ENCODE results near the gene PAM.
A peak's percentile ranks its signal among the peaks of the same experiment; 100 is the strongest.

Gene PAM

GRCh38 chr5:102754767-102755431, at the start of gene PAM:
TSS of gene PAM (plus strand) at chr5:102755305. CDS start at chr5:102866196, 110,891 bp downstream.
- peak; percentile 45 to 53 for DNase-seq (ENCODE audit: low read depth in 2 of 2)

GRCh38 chr5:102711525-102712385, 43.4 kb upstream of the PAM start:
- DNase-seq (ENCODE audit: low read depth in 2 of 2): no peak

DNA sequence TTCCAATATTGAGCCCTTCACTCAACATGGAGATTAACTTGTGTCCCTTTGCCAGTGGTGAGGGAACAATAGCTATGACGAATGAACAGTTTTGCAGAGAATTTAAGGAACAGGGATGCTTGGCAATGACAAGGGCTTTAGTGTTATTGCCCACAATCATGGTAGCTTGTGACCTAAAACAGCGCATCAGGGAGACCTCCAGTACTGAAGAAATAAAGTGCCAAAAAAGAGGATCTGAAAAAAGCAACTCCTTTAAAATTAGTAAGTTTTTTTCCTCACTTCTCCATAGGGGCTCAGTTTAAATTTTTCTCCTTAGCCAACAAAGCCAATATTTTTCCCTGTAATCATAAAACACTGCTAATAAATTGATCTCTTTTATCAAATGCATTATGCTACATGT, 41.8 kb upstream of the PAM start:
- no peak for DNase-seq (ENCODE audit: low read depth in 2 of 2)

DNA sequence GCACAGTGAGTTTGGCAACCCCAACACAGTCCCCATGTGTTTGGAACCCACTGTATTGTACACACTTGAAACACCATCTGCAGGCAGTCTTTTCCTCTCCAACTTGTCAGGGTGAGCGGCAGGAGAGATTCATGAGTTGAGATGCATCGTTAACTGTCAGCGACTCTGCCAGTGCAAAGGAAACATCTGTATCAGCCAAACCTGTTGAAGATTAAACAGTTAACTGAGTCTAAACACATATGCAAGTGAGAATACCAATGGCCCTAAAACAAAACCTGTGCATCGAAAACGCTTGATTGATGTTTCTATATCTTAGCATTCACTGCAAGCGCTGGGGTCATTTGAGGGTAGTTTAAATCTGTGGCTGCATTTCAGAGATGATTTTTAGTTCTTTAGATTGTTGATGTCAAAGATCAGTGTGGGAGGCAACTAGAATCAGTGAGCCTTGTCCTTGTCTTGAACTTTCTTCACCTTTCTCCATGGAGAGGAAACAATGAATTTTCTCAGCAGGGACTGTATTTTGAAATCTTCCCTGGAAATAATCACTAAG, 41.3 kb upstream of the PAM start:
- DNase-seq (ENCODE audit: low read depth in 2 of 2): no peak

DNA sequence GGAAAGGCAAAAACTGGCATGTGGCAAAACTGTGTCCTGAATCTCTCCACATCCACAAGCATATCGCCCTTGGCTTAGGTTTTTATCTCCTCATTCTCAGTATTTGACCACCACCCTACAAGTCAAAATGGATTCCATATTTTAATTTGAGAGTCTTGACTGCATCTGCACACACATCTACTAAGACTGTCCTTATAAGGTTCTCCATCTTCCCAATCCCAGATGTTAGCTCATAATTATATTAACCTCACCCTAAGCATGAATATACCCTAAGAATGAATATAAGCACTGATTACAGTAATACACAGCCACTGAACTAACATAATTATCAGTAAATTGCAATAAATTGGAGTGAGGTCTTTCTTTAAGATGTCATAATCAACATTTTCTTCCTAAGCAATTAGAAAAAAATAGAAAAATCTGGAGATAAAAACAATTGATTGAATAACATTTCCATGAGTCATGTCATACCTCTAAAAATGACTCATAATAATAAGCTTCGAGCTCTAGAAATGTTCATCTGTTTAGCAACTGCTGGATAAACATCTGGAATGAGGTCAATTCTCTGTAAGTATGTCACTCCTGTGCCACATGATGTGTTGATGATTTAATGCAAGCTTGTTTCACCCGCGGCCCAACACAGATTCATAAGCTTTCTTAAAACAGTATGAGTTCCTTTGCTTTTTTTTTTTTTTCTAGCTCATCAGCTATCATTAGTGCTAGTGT, 39.9 kb upstream of the PAM start:
- DNase-seq (ENCODE audit: low read depth in 2 of 2): no peak

DNA sequence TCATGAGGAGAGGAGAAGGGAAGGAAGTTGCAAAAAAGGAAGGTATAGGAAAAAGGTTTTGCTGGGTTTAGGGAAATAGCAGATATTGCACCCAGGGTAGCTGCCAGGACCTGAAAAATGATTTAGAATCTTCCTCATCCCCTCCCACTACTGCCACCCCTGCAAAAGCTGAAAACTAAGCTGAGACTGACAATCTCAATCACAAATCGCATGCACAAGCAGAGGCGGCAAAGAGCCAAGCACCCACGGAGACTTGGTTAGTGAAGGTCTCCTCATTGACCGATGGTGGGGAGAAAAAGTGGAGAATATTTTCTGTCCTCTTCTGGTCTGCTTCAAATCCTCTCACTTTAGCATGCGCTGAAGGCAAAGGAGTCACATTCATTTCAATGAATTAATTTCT, 39.1 kb upstream of the PAM start:
- no peak for DNase-seq (ENCODE audit: low read depth in 2 of 2)

DNA sequence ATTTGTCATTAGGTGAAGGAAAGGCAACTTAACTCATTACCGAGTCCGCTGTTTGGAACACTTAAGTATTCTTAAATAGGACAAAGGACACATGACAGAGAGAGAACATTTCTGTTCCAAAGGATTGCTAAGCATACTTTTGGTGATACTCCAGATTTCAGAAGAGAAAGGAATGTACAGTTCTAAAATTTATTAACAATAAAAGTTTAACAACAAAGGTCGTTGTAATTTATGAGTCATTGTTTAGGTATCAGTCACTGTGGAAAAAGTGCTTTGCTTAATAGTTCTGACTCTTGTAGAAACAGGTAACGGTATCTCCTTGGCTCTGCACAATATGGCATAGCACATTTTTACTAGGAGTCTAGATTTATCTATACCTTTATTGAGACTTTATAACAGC, 36.3 kb upstream of the PAM start:
- no peak for DNase-seq (ENCODE audit: low read depth in 2 of 2)

GRCh38 chr5:102719886-102720285, 35.2 kb upstream of the PAM start:
- no peak for DNase-seq (ENCODE audit: low read depth in 2 of 2)

DNA sequence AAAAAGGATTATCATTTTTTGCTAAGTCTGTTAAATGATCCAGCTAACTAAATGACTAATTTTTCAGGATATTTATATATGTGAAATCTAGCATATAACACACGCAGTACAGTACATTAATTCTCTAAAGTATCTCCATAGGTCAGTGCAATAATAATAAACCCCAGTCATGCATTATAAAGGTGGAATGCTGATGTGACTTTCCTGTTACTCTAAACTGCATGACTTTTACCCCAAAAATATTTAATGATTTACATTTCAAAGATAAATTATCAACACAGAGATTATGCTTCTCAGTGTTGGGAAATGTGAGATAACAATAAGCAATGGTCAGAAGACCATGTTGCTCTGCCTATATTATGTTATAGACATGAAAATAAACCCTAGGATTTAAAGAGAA, 34.1 kb upstream of the PAM start:
- no peak for DNase-seq (ENCODE audit: low read depth in 2 of 2)

DNA sequence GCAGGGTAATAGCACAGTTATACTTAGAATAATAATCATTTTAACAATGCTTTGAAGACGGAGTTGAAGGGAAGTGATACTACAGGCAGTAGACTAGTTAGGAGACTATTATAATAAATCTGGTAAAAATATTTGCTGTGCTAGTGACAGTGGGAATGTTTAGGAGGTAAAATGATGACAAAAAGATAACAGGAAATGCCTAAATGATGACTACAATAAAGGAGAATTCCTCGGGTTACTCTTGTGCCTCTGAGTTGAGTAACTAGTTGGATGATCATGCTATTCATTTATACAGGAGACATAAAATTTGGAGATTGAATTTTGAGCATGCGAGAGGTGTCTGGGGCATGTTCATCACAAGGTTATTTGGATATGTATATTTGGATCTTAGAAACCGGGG, 32.2 kb upstream of the PAM start:
- DNase-seq (ENCODE audit: low read depth in 2 of 2): no peak

DNA sequence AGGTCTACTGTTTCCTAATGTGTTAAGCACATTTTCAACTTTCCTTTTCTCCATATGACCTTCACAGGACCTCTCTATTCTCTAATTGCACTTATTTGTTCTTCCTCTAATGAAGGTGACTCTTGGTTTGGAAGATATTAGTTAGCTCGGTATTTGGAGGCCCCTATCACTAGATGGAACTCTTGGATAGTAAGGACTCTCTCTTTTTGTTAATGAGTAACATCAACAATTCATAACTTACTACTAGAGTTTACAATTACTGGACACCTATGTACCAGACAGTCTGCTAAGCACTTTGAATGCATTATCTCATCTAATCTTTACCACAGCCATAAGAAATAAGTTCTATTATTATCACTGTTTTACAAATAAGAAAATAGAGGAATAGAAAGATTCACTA, 23.4 kb upstream of the PAM start:
- no peak for DNase-seq (ENCODE audit: low read depth in 2 of 2)

- no peak for DNase-seq (ENCODE audit: low read depth in 2 of 2)
These were observed 21.6 kb upstream of the PAM start for GRCh38 chr5:102733534-102733933.

- DNase-seq (ENCODE audit: low read depth in 2 of 2): no peak
These were observed 17.9 kb upstream of the PAM start for GRCh38 chr5:102737161-102737560.

DNA sequence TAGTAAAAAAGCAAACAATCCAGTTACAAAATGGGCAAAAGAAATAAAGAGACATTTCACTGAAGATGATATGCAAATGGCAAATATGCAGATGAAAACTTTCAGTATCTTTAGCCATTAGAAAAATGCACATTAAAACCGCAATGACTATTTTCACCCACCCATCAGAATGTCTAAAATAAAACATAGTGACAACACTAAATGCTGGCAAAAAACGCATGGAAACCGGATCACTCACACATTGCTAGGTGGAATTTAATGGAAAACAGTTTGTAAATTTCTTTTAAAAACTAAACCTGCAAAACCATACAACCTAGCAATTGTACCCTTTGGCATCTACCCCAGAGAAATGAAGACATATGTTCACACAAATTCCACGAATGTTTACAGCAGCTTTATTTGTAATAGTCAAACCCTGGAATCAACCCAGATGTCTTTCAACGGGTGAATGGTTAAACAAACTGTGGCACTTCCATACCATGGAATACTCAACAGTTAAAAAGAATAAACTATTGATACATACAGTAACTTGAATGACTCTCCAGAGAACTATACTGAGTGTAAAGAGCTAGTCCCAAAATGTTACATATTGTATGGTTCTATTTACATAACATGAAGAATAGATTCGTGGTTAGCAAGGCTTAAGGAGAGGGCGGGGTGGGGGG, 17.2 kb upstream of the PAM start:
- DNase-seq (ENCODE audit: low read depth in 2 of 2): no peak

- DNase-seq (ENCODE audit: low read depth in 2 of 2): no peak
These were observed 14.6 kb upstream of the PAM start for GRCh38 chr5:102740515-102740914.

DNA sequence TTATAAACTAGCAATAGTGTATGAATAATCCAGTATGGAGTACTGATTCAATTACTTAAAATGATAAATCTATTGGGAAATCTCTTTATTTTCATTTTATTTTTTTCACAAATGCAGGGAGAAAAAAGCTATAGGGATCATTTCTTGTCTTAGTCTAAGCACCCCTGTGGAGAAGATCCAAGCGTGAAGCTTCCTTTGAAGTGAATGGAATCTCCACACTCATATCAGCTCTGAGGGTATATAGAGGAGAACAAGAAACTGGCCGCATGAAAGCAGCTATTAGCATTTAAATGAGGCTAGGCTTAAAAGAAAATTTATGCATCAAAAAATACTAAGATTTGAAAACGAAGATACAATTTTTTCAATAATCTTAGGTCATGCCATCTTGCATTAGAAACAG, 12.9 kb upstream of the PAM start:
- no peak for DNase-seq (ENCODE audit: low read depth in 2 of 2)

DNA sequence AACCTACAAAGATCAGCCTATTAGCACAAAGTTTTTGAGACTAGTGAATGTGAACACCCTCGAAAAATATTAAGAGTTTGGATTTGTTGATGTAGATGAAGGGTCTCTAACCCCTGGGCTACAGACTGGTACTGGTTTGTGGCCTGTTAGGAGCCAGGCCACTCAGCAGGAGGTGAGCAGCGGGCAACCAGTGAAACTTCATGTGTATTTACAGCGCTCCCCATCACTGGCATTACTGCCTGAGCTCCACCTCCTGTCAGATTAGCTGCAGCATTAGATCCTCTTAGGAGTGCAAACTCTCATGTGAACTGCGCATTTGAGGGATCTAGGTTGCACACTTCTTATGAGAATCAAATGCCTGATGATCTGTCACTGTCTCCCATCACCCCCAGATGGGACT, 11.2 kb upstream of the PAM start:
- no peak for DNase-seq (ENCODE audit: low read depth in 2 of 2)

GRCh38 chr5:102747386-102748166, 7.5 kb upstream of the PAM start:
- DNase-seq (ENCODE audit: low read depth in 2 of 2): no peak

DNA sequence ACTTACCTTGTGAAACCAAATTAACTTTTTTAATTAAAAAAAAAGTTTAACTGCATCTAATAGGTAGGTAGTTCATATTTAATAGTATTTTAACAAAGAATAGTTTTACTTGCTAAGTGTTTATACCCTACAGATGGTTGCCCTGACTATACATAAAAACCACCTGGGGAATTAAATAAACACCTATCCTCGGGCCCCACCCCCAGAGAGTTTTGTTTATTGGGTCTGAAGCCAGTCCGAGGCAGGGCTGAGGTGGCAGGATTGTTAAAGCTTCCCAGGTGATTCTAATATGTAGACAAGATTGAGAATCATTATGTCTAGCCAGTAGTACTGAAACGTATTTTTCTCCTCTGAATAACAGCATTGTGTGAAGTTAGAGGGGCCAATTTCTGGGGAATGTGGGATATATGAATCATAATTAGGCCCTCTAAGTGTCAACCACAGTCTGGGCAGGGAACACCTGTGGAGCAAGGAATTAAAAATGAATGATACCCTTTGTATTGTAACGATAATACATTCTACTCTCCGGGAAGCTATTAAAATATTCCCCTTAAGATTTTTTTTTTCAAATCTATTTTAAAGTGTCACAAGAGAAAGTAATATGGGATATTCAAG, 5.6 kb upstream of the PAM start:
- DNase-seq (ENCODE audit: low read depth in 2 of 2): no peak

- DNase-seq (ENCODE audit: low read depth in 2 of 2): no peak
These were observed 4.8 kb upstream of the PAM start for GRCh38 chr5:102750151-102750834.

Data from activated CD8-positive, alpha-beta memory T cell treated with anti-CD3 and anti-CD28 coated beads for 4 hours (primary cell).